ENCODE measurements around the gene TCF4.

GRCh38 chr18:55361492-55362250 is 226.3 kb downstream of the TCF4 start:
- TF ChIP-seq, protein P1, sequence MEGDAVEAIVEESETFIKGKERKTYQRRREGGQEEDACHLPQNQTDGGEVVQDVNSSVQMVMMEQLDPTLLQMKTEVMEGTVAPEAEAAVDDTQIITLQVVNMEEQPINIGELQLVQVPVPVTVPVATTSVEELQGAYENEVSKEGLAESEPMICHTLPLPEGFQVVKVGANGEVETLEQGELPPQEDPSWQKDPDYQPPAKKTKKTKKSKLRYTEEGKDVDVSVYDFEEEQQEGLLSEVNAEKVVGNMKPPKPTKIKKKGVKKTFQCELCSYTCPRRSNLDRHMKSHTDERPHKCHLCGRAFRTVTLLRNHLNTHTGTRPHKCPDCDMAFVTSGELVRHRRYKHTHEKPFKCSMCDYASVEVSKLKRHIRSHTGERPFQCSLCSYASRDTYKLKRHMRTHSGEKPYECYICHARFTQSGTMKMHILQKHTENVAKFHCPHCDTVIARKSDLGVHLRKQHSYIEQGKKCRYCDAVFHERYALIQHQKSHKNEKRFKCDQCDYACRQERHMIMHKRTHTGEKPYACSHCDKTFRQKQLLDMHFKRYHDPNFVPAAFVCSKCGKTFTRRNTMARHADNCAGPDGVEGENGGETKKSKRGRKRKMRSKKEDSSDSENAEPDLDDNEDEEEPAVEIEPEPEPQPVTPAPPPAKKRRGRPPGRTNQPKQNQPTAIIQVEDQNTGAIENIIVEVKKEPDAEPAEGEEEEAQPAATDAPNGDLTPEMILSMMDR (IDR thresholded peaks at IDR 0.05; ENCODE audit: insufficient read depth, low read depth, low read length), result no peak
- TF ChIP-seq EZH2 (IDR thresholded peaks at IDR 0.05; ENCODE audit: insufficient read depth, low read length), result no peak
